ENCODE data around the gene FAM43B.
"Not testable (repeated sequence)": the region's sequence is repeated elsewhere in the genome, so short reads cannot be mapped to it uniquely, and the experiment has no call there.

The FAM43B gene, protein sequence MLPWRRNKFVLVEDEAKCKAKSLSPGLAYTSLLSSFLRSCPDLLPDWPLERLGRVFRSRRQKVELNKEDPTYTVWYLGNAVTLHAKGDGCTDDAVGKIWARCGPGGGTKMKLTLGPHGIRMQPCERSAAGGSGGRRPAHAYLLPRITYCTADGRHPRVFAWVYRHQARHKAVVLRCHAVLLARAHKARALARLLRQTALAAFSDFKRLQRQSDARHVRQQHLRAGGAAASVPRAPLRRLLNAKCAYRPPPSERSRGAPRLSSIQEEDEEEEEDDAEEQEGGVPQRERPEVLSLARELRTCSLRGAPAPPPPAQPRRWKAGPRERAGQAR

GRCh38 chr1:20551945-20552727 lies at the start of gene FAM43B:
FAM43B (plus strand) TSS chr1:20552573; CDS start chr1:20552974, 401 bp downstream.
- no peak for DNase-seq

DNA sequence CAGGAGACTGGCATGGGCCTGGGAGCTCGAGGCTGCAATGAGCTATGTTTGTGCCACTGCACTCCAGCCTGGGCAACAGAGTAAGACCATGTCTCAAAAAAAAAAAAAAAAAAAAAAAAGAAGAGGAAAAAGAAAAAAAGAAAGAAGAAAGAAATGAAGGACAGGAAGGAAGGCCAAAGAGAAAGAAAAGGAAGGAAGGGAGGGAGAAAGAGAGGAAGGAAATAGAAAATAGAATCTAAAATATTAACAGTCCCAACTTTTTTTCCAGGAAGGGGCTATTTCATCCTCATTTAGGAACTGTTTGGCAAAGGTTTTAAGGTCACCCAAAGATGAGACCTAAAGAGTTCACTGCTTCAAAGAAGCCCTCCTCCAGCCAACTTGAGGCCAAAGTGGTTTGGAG lies 46.9 kb upstream of the FAM43B start:
- DNase-seq = no peak

- DNase-seq = no peak
These were observed 45.2 kb upstream of the FAM43B start for GRCh38 chr1:20507248-20507563.

DNA sequence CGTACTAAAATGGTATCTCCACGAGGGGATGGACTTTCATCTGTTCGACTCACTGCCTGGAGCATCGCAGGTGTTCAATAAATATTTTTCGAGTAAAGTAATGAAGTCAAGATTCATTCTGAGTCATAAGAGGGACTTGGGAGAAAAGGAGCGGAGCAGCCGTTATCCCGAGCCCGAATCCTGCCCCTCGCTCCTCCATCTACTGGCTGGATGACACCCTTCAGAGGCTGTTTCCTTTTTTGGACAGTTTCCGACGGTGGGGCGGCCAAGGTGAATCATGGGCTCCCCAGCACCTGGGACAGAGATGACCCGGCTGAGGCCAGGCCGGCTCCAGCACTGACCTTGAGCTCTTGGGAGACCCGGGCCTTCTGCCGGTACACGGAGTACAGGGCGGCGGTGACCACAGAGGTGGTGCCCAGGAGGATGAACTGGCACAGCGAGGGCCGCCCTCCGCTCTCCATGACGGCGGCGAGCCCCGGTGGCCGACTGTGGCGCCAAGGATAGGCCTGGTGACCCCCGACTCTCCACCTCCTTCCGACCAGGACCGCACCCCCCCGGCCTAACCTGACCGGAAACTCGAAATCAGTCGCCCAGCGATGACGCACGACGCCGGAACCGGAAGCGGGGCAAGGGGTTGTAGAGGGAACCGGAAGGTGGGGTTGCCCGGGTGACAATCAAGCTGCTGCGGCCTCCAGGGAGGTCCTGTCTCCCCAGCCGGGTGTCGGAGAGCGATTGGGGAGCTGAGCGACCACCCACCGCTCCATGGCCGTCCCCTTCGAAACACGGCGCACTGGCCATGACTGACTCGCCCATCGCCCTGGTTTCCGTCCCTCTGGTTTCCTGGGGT lies 44.6 kb upstream of the FAM43B start, which contains the start of gene MUL1:
Gene MUL1 (minus strand): TSS at position 588 of the 847 bp plus-strand sequence. CDS start 127 bp downstream, at position 461.
- peak; percentile 87 for DNase-seq

GRCh38 chr1:20508411-20508771 lies 44.0 kb upstream of the FAM43B start:
- no peak for DNase-seq

DNA sequence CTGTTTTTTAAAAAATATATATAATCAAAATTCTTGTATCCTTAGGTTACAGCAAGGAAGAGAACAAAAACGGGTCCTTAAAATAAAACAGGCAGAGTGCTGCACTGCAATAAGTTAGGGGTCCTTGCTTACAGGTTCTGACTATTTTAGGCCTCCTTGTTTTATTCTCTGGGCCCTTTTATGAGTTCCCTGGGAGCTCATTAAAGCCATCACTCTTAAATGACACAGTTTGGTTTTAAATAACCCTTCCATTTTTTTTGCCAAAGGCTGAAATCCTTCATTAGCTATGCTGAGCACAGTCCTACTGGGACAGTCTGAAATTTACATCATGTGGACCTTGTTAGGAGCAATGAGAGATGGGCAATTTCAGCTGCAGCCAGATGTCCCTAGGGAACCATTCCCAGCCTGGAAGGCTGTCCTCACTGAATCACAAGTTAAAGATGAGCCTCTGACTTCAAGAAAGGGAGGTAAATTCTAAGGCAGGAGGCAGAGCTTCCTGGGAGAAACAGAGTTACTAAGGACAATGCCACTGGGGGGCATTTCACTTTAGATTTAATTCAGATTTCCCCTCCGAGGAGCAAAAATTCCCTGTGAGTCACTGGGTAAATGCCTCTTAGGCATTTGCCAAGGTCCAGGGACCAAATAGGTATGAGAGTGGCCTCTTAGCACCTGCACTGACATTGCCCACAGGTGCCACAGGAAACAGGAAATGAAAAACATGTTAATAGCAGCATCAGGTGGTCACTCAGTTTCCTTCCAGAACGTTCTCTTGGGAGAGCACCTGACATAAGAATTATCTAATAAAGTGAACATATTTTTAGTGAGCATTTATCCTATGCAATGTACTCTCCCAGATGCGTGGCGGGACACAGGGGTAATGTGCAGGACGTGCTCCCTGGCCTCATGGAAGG lies 40.6 kb upstream of the FAM43B start:
- no peak for DNase-seq

DNA sequence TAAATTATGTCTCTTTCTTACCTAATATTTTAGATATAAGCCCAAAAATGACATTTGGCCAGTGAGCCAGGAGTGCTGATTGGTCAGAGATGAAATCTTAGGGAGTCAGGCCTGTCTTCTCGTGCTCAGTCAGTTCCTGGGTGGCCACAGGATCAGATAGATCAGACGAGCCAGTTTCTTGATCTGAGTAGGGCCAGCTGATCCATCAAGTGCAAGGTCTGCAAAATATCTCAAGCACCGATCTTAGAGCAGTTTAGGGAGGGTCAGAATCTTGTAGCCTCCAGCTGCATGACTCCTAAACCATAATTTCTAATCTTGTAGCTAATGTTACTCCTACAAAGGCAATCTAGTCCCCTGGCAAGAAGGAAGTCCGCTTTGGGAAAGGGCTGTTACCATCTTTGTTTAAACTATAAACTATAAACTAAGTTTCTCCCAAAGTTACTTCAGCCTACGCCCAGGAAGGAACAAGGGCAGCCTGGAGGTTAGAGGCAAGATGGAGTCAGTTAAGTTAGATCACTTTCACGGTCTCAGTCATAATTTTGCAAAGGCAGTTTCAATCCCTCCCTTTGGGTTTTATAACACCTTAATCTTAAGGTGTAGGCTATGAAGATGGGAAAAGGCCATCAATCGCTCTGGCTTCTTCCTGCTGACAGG lies 32.6 kb upstream of the FAM43B start:
- not testable (repeated sequence) for DNase-seq

- DNase-seq = peak; percentile 33
These were observed 30.2 kb upstream of the FAM43B start for GRCh38 chr1:20521960-20522861.

DNA sequence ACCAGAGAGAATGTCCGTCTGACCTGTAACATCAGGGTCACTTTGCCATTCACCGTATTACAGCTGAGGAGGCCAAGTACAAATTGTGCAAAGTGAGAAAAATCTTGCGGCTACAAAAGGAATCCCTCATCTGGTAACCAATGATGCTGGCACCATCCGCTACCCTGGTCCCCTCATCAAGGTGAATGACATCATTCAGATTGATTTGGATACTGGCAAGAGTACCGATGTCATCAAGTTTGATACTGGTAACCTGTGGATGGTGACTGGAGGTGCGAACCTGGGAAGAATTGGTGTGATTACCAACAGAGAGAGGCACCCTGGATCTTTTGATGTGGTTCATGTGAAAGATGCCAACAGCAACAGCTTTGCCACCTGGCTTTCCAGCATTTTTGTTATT lies 26.1 kb upstream of the FAM43B start:
- DNase-seq = no peak

- no peak for DNase-seq
These were observed 24.2 kb upstream of the FAM43B start for GRCh38 chr1:20528221-20528620.

DNA sequence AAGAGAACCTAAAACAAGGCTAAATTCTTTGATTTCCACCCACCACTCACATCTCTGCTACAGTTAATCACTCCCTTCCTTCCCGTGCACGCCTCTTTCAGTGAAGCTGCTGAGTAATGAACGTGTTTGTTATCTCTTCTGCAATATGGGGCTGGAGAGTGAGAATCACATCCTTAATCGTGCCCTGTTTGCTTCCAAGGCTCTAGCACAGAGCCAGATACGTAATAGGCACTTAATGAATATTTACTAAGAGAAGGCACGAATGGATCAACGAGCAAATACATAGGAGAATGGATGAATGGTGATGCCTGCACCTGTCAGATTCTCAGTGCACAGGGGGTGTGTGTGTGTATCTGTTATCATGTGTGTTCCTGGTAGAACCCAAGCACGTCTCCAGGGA lies 22.1 kb upstream of the FAM43B start:
- DNase-seq = no peak

GRCh38 chr1:20530901-20531300 lies 21.5 kb upstream of the FAM43B start:
- DNase-seq = no peak

DNA sequence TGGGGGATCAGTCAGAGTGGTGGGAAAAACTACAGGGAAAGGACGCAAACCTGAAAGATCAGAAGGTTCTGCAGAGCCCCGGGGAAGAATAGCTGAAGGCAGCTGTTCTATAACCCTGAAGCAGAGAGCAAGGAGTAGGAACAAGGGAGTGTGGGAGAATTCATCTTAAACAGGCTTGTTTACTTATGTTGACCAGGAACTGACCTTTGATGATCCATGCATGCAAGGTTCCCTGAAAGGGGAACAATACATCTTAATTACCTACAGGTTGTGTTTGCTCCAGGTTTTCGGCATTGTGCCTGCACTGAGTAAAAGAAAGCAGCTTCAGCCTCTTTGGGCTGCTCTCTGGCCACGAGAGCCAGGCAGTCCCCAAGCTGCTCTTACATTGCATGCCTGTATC lies 18.7 kb upstream of the FAM43B start:
- no peak for DNase-seq

- no peak for DNase-seq
These were observed 17.5 kb upstream of the FAM43B start for GRCh38 chr1:20534659-20535417.

GRCh38 chr1:20538227-20538626 lies 14.1 kb upstream of the FAM43B start:
- no peak for DNase-seq

GRCh38 chr1:20538760-20539551 lies 13.4 kb upstream of the FAM43B start:
- no peak for DNase-seq

DNA sequence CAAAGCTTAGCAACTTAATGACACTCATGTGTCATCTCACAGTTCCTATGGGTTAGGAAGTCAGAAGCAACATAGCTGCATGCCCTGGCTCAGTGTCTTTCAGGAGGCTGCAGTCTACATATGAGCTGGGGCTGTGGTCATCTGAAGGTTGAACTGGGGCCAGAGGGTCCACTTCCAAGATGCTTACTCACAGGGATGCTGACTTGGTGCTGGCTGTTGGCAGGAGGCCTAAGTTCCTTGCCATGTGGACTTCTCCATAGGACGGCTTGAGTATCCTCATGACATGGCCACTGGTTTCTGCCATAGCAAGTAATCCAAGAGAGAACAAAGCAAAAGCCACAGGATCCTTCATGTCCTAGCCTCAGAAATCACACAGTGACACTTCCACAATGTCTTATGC lies 12.1 kb upstream of the FAM43B start:
- no peak for DNase-seq

- no peak for DNase-seq
These were observed 5.7 kb upstream of the FAM43B start for GRCh38 chr1:20546637-20547036.

- DNase-seq = no peak
These were observed 1.2 kb upstream of the FAM43B start for GRCh38 chr1:20551161-20551560.

All from activated effector memory CD4-positive, alpha-beta T cell treated with Interleukin-2 at 50 U/mL for 16 hours (primary cell).